HEK293 (cell line): ENCODE measurements around the gene TMEM131L.

Source experiments
- CTCF ChIA-PET: fragments of 350-600 bp; formaldehyde crosslinking; extraction: SDS; loops from one replicate; lab custom pipeline; 2021; ENCODE audit warnings: antibody characterized with exemption; lab: Yijun Ruan, JAX
- POLR2A ChIA-PET: fragments of 300-600 bp; formaldehyde crosslinking; extraction: SDS; loops from one replicate; lab custom pipeline; 2020; ENCODE audit warnings: antibody characterized with exemption, inconsistent platforms; lab: Yijun Ruan, JAX
- H3K27ac ChIP-seq: fragments of 200-500 bp; sonication (Bioruptor generic); 2 replicates; pipeline ENCODE4 v1.5.1; 2014; ENCODE audit warnings: low read depth, low read length, control low read depth, inconsistent platforms; ENCODE audit errors: extremely low read depth
- H3K36me3 ChIP-seq, 2 experiments: fragments of 200-500 bp in 1 of 2; sonication (Bioruptor generic) in 1 of 2; 1 replicate in 1 of 2; 2 replicates in 1 of 2; pipeline ENCODE4 v1.5.1; 2014 to 2017; ENCODE audit warnings: inconsistent platforms in 2 of 2, low read length in 2 of 2; ENCODE audit not compliant: control insufficient read depth in 2 of 2, insufficient read depth in 1 of 2
- H3K4me1 ChIP-seq: fragments of 200-500 bp; sonication (Bioruptor generic); 2 replicates; pipeline ENCODE4 v1.5.1; 2014; ENCODE audit warnings: mild to moderate bottlenecking, low read length, inconsistent platforms; ENCODE audit not compliant: control insufficient read depth, insufficient read depth
- H3K4me3 ChIP-seq: 2 replicates; pipeline ENCODE4 v1.5.1; 2011; ENCODE audit warnings: low read depth, mild to moderate bottlenecking, control low read depth, low read length, moderate library complexity
- H3K9me3 ChIP-seq: fragments of 200-500 bp; sonication (Bioruptor generic); 2 replicates; pipeline ENCODE4 v1.5.1; 2014; ENCODE audit warnings: low read depth, low read length, inconsistent platforms; ENCODE audit not compliant: control insufficient read depth, insufficient read depth
- GLI4 ChIP-seq: fragments of 450-650 bp; formaldehyde crosslinking; IDR thresholded peaks from 2 replicates; pipeline ENCODE4 v1.5.1; 2016; ENCODE audit warnings: missing biosample characterization, missing genetic modification characterization
- KLF17 ChIP-seq: fragments of 450-650 bp; formaldehyde crosslinking; IDR thresholded peaks from 2 replicates; pipeline ENCODE4 v1.5.1; 2016; ENCODE audit warnings: missing biosample characterization, missing genetic modification characterization
- PATZ1 ChIP-seq: fragments of 450-650 bp; formaldehyde crosslinking; IDR thresholded peaks from 2 replicates; pipeline ENCODE4 v1.5.1; 2016; ENCODE audit warnings: missing biosample characterization, missing genetic modification characterization
- REST ChIP-seq: fragments of 450-650 bp; formaldehyde crosslinking; IDR thresholded peaks from 2 replicates; pipeline ENCODE4 v1.5.1; 2016; ENCODE audit warnings: missing biosample characterization, missing genetic modification characterization
- TCF7L2 ChIP-seq: IDR thresholded peaks from 2 replicates; pipeline ENCODE4 v1.6.1; 2011; ENCODE audit warnings: low read depth, mild to moderate bottlenecking, inconsistent platforms, low read length, moderate library complexity, borderline replicate concordance
- ZBTB20 ChIP-seq: fragments of 450-650 bp; formaldehyde crosslinking; IDR thresholded peaks from 2 replicates; pipeline ENCODE4 v1.5.1; 2016; ENCODE audit warnings: missing biosample characterization, missing genetic modification characterization
- ZNF132 ChIP-seq: fragments of 450-650 bp; formaldehyde crosslinking; IDR thresholded peaks from 2 replicates; pipeline ENCODE4 v1.5.1; 2017; ENCODE audit warnings: missing biosample characterization, missing genetic modification characterization, borderline replicate concordance
- ZNF16 ChIP-seq: fragments of 450-650 bp; formaldehyde crosslinking; IDR thresholded peaks from 2 replicates; pipeline ENCODE4 v1.5.1; 2016; ENCODE audit warnings: low read depth, missing biosample characterization, missing genetic modification characterization
- ZNF26 ChIP-seq: fragments of 450-650 bp; formaldehyde crosslinking; IDR thresholded peaks from 2 replicates; pipeline ENCODE4 v1.5.1; 2016; ENCODE audit warnings: missing biosample characterization, missing genetic modification characterization
- ZNF350 ChIP-seq: fragments of 450-650 bp; formaldehyde crosslinking; IDR thresholded peaks from 2 replicates; pipeline ENCODE4 v1.5.0; 2017; ENCODE audit warnings: missing biosample characterization, mild to moderate bottlenecking, missing genetic modification characterization
- ZNF558 ChIP-seq: fragments of 450-650 bp; formaldehyde crosslinking; IDR thresholded peaks from 2 replicates; pipeline ENCODE4 v1.5.1; 2016; ENCODE audit warnings: missing biosample characterization, missing genetic modification characterization
- ZNF571 ChIP-seq: fragments of 450-650 bp; formaldehyde crosslinking; IDR thresholded peaks from 2 replicates; pipeline ENCODE4 v1.5.0; 2017; ENCODE audit warnings: missing biosample characterization, missing genetic modification characterization
- ZNF658 ChIP-seq: fragments of 450-650 bp; formaldehyde crosslinking; IDR thresholded peaks from 2 replicates; pipeline ENCODE4; 2016; ENCODE audit warnings: missing biosample characterization, missing genetic modification characterization
- ZNF664 ChIP-seq: fragments of 450-650 bp; formaldehyde crosslinking; IDR thresholded peaks from 2 replicates; pipeline ENCODE4 v1.5.1; 2016; ENCODE audit warnings: missing biosample characterization, missing genetic modification characterization
- ZNF785 ChIP-seq: fragments of 450-650 bp; formaldehyde crosslinking; IDR thresholded peaks from 2 replicates; pipeline ENCODE4 v1.5.1; 2016; ENCODE audit warnings: missing biosample characterization, missing genetic modification characterization
- ZNF791 ChIP-seq: fragments of 450-650 bp; formaldehyde crosslinking; IDR thresholded peaks from 2 replicates; pipeline ENCODE4 v1.5.1; 2016; ENCODE audit warnings: missing biosample characterization, missing genetic modification characterization
- ZNF792 ChIP-seq: fragments of 450-650 bp; formaldehyde crosslinking; IDR thresholded peaks from 2 replicates; pipeline ENCODE4 v1.5.1; 2016; ENCODE audit warnings: missing biosample characterization, missing genetic modification characterization
- TF ChIP-seq, protein P1 (sequence below): fragments of 450-650 bp; formaldehyde crosslinking; IDR thresholded peaks from 2 replicates; pipeline ENCODE4 v1.5.1; 2016; ENCODE audit warnings: missing biosample characterization, missing genetic modification characterization
- TF ChIP-seq, protein P2 (sequence below): IDR thresholded peaks from 2 replicates; pipeline ENCODE4 v1.6.1; 2011; ENCODE audit warnings: mild to moderate bottlenecking, low read depth, low read length, borderline replicate concordance

TMEM131L gene

GRCh38 chr4:153452658-153453378 is 13.3 kb upstream of the TMEM131L start:
- H3K9me3 ChIP-seq = no peaks in the 10 kb centered on the region
- H3K4me3 ChIP-seq = no peak overlapping the region
- no peak overlapping the region for H3K27ac ChIP-seq
- H3K4me1 ChIP-seq = 0 out of 2 replicates have a peak, but pooled peaks cover 4% of the 10 kb centered on the region
- H3K36me3 ChIP-seq = no peaks in the 10 kb centered on the region
- ChIA-PET CTCF (no interaction called here), POLR2A (no interaction called here)
- TF ChIP-seq REST = no peak
- TF ChIP-seq ZNF26 (tag by site-specific recombination) = no peak
- TF ChIP-seq, protein P1, sequence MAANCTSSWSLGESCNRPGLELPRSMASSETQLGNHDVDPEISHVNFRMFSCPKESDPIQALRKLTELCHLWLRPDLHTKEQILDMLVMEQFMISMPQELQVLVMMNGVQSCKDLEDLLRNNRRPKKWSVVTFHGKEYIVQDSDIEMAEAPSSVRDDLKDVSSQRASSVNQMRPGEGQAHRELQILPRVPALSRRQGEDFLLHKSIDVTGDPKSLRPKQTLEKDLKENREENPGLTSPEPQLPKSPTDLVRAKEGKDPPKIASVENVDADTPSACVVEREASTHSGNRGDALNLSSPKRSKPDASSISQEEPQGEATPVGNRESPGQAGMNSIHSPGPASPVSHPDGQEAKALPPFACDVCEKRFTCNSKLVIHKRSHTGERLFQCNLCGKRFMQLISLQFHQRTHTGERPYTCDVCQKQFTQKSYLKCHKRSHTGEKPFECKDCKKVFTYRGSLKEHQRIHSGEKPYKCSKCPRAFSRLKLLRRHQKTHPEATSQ (tag by site-specific recombination) = no peak
- TF ChIP-seq GLI4 (tag by site-specific recombination) = no peak
- no peak for TF ChIP-seq ZNF132 (tag by site-specific recombination)
- no peak for TF ChIP-seq ZNF658
- no peak for TF ChIP-seq ZNF558 (tag by site-specific recombination)
- TF ChIP-seq TCF7L2 = no peak
- TF ChIP-seq, protein P2, sequence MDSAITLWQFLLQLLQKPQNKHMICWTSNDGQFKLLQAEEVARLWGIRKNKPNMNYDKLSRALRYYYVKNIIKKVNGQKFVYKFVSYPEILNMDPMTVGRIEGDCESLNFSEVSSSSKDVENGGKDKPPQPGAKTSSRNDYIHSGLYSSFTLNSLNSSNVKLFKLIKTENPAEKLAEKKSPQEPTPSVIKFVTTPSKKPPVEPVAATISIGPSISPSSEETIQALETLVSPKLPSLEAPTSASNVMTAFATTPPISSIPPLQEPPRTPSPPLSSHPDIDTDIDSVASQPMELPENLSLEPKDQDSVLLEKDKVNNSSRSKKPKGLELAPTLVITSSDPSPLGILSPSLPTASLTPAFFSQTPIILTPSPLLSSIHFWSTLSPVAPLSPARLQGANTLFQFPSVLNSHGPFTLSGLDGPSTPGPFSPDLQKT = no peak
- TF ChIP-seq ZNF16 (tag by site-specific recombination) = no peak
- no peak for TF ChIP-seq ZNF785 (tag by site-specific recombination)
- TF ChIP-seq PATZ1 (tag by site-specific recombination) = no peak
- TF ChIP-seq ZNF791 (tag by site-specific recombination) = no peak
- no peak for TF ChIP-seq ZNF571 (tag by site-specific recombination)
- TF ChIP-seq KLF17 (tag by site-specific recombination) = no peak
- TF ChIP-seq ZNF792 = no peak
- no peak for TF ChIP-seq ZNF664 (tag by site-specific recombination)
- TF ChIP-seq ZNF350 (tag by site-specific recombination) = no peak
- TF ChIP-seq ZBTB20 (tag by site-specific recombination) = no peak
